Activated naive CD8-positive, alpha-beta T cell treated with anti-CD3 and anti-CD28 coated beads, Interleukin-2, amount 50 U/mL, for 16 hours (primary cell): ENCODE results near the gene PDE6D.
"Not testable (repeated sequence)": the region's sequence is repeated elsewhere in the genome, so short reads cannot be mapped to it uniquely, and the experiment has no call there.

Experiments used
- DNase-seq: peaks from one replicate; pipeline ENCODE4 v3.0.0-alpha.2; 2020; ENCODE audit warnings: low read depth, low spot score

The PDE6D gene

GRCh38 chr2:231720292-231720986 is 60.6 kb downstream of the PDE6D start:
- no peak for DNase-seq

GRCh38 chr2:231718799-231719198 is 62.3 kb downstream of the PDE6D start:
- DNase-seq, result no peak

GRCh38 chr2:231717281-231718171 is 63.6 kb downstream of the PDE6D start:
- no peak for DNase-seq

GRCh38 chr2:231716666-231717280 is 64.3 kb downstream of the PDE6D start:
- DNase-seq, result no peak

- no peak for DNase-seq
Observed at GRCh38 chr2:231715988-231716616, 65.0 kb downstream of the PDE6D start.

GRCh38 chr2:231715499-231715837 is 65.6 kb downstream of the PDE6D start:
- no peak for DNase-seq

GRCh38 chr2:231714639-231715498 is 66.2 kb downstream of the PDE6D start:
- peak; percentile 62 for DNase-seq

GRCh38 chr2:231713730-231714638 is 67.1 kb downstream of the PDE6D start:
- DNase-seq, result peak; percentile 78

- DNase-seq, result not testable (repeated sequence)
Observed at GRCh38 chr2:231713406-231713729, 67.7 kb downstream of the PDE6D start.

- DNase-seq, result not testable (repeated sequence)
Observed at GRCh38 chr2:231712451-231713021, 68.5 kb downstream of the PDE6D start.

- DNase-seq, result no peak
Observed at GRCh38 chr2:231711677-231712450, 69.2 kb downstream of the PDE6D start.

GRCh38 chr2:231710799-231711676 is 70.0 kb downstream of the PDE6D start:
- DNase-seq, result no peak

- DNase-seq, result peak; percentile 61
Observed at GRCh38 chr2:231709981-231710798, 70.9 kb downstream of the PDE6D start.

GRCh38 chr2:231709636-231709980 is 71.5 kb downstream of the PDE6D start:
- DNase-seq, result no peak

GRCh38 chr2:231708773-231709635 is 72.1 kb downstream of the PDE6D start:
- DNase-seq, result no peak
